ENCODE measurements around the gene LYRM4.

DNA sequence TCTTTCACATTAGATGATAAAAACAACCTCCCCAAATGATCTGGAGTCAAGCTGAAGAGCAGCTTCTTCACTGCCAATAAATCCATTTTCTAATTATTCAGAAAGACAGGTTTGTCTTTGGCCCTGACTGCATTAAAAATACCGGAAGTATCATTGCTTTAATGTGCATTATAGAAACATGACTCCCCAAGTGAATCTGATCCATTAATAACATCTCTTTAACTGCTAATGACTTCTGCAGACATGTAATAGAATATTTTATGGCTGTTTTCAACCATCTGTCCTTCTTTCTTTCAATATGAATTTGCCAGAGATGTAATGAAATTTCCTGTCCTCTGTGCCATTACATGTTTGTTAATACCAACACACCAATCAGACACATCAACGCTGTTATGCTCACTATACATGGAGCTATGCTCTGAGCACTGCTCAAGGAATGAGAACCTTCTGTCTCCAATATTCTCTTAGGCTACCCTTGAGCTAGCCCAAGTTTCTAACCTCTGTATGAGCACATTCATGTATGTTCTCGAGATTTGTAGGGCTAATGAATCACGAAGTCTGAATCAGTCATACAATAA lies 87.8 kb downstream of the LYRM4 start:
- no peak for TF ChIP-seq MEF2A (IDR thresholded peaks at IDR 0.05; ENCODE audit: control insufficient read depth, low read depth, low read length)
- no peak for TF ChIP-seq EP300 (IDR thresholded peaks at IDR 0.05; ENCODE audit: low read length)
- TF ChIP-seq, protein P1, sequence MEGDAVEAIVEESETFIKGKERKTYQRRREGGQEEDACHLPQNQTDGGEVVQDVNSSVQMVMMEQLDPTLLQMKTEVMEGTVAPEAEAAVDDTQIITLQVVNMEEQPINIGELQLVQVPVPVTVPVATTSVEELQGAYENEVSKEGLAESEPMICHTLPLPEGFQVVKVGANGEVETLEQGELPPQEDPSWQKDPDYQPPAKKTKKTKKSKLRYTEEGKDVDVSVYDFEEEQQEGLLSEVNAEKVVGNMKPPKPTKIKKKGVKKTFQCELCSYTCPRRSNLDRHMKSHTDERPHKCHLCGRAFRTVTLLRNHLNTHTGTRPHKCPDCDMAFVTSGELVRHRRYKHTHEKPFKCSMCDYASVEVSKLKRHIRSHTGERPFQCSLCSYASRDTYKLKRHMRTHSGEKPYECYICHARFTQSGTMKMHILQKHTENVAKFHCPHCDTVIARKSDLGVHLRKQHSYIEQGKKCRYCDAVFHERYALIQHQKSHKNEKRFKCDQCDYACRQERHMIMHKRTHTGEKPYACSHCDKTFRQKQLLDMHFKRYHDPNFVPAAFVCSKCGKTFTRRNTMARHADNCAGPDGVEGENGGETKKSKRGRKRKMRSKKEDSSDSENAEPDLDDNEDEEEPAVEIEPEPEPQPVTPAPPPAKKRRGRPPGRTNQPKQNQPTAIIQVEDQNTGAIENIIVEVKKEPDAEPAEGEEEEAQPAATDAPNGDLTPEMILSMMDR (IDR thresholded peaks at IDR 0.05 in 2 of 3, conservative IDR thresholded peaks at IDR 0.05 in 1 of 3; ENCODE audit: insufficient read depth in 2 of 3, low read depth in 1 of 3, low read length in 3 of 3), result no peak
- TF ChIP-seq, protein P2, sequence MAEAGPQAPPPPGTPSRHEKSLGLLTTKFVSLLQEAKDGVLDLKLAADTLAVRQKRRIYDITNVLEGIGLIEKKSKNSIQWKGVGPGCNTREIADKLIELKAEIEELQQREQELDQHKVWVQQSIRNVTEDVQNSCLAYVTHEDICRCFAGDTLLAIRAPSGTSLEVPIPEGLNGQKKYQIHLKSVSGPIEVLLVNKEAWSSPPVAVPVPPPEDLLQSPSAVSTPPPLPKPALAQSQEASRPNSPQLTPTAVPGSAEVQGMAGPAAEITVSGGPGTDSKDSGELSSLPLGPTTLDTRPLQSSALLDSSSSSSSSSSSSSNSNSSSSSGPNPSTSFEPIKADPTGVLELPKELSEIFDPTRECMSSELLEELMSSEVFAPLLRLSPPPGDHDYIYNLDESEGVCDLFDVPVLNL (CRISPR knock-in tag; IDR thresholded peaks at IDR 0.05; ENCODE audit: low read depth), result no peak
- TF ChIP-seq POLR2AphosphoS2 (IDR thresholded peaks at IDR 0.05; ENCODE audit: low read length), result no peak
- TF ChIP-seq, protein P3, sequence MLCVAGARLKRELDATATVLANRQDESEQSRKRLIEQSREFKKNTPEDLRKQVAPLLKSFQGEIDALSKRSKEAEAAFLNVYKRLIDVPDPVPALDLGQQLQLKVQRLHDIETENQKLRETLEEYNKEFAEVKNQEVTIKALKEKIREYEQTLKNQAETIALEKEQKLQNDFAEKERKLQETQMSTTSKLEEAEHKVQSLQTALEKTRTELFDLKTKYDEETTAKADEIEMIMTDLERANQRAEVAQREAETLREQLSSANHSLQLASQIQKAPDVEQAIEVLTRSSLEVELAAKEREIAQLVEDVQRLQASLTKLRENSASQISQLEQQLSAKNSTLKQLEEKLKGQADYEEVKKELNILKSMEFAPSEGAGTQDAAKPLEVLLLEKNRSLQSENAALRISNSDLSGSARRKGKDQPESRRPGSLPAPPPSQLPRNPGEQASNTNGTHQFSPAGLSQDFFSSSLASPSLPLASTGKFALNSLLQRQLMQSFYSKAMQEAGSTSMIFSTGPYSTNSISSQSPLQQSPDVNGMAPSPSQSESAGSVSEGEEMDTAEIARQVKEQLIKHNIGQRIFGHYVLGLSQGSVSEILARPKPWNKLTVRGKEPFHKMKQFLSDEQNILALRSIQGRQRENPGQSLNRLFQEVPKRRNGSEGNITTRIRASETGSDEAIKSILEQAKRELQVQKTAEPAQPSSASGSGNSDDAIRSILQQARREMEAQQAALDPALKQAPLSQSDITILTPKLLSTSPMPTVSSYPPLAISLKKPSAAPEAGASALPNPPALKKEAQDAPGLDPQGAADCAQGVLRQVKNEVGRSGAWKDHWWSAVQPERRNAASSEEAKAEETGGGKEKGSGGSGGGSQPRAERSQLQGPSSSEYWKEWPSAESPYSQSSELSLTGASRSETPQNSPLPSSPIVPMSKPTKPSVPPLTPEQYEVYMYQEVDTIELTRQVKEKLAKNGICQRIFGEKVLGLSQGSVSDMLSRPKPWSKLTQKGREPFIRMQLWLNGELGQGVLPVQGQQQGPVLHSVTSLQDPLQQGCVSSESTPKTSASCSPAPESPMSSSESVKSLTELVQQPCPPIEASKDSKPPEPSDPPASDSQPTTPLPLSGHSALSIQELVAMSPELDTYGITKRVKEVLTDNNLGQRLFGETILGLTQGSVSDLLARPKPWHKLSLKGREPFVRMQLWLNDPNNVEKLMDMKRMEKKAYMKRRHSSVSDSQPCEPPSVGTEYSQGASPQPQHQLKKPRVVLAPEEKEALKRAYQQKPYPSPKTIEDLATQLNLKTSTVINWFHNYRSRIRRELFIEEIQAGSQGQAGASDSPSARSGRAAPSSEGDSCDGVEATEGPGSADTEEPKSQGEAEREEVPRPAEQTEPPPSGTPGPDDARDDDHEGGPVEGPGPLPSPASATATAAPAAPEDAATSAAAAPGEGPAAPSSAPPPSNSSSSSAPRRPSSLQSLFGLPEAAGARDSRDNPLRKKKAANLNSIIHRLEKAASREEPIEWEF (CRISPR knock-in tag; IDR thresholded peaks at IDR 0.05), result no peak
- TF ChIP-seq EZH2 (IDR thresholded peaks at IDR 0.05; ENCODE audit: borderline replicate concordance, low read depth, low read length), result no peak
- no peak for TF ChIP-seq HCFC1 (IDR thresholded peaks at IDR 0.05; ENCODE audit: low read depth, low read length)
- TF ChIP-seq, protein P4, sequence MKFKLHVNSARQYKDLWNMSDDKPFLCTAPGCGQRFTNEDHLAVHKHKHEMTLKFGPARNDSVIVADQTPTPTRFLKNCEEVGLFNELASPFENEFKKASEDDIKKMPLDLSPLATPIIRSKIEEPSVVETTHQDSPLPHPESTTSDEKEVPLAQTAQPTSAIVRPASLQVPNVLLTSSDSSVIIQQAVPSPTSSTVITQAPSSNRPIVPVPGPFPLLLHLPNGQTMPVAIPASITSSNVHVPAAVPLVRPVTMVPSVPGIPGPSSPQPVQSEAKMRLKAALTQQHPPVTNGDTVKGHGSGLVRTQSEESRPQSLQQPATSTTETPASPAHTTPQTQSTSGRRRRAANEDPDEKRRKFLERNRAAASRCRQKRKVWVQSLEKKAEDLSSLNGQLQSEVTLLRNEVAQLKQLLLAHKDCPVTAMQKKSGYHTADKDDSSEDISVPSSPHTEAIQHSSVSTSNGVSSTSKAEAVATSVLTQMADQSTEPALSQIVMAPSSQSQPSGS (CRISPR knock-in tag; IDR thresholded peaks at IDR 0.05), result no peak
- TF ChIP-seq ZNF165 (CRISPR knock-in tag; IDR thresholded peaks at IDR 0.05; ENCODE audit: borderline replicate concordance), result no peak
- no peak for TF ChIP-seq TFAM (CRISPR knock-in tag; conservative IDR thresholded peaks at IDR 0.05)
- no peak for TF ChIP-seq JUNB (CRISPR knock-in tag; conservative IDR thresholded peaks at IDR 0.05)
- TF ChIP-seq ZNF175 (CRISPR knock-in tag; IDR thresholded peaks at IDR 0.05; ENCODE audit: low read depth), result no peak

All from K562 (cell line).